Mucosa of descending colon (tissue), 3 donors: ENCODE measurements around the gene TK1. TPM values are rescaled to one million over a fixed set of nuclear protein-coding genes. Genes with fewer than 3 reads are reported as not detected.
"Not testable (repeated sequence)": the region's sequence is repeated elsewhere in the genome, so short reads cannot be mapped to it uniquely, and the experiment has no call there.

Source experiments
- ATAC-seq: fragments of 200-7000 bp; cut with Tn5 transposase; one replicate; pipeline ENCODE4 v1.9.1; 2020; ENCODE audit warnings: mild to moderate bottlenecking, moderate library complexity
- DNase-seq, 3 donors: peaks; one replicate each; pipeline ENCODE4 v3.0.0-alpha.2; 2020
- H3K36me3 ChIP-seq: fragments of 200-600 bp; one replicate; pipeline ENCODE4 v1.8.0; 2021; ENCODE audit warnings: low read depth, mild to moderate bottlenecking
- H3K4me1 ChIP-seq: fragments of 200-600 bp; one replicate; pipeline ENCODE4 v1.8.0; 2021; ENCODE audit warnings: low read depth, mild to moderate bottlenecking
- H3K4me3 ChIP-seq: fragments of 200-600 bp; one replicate; pipeline ENCODE4 v1.8.0; 2021; ENCODE audit warnings: mild to moderate bottlenecking
- H3K9me3 ChIP-seq: fragments of 200-600 bp; one replicate; pipeline ENCODE4 v1.8.0; 2021; ENCODE audit warnings: mild to moderate bottlenecking
- intact Hi-C, 2 donors: fragments of 100-400 bp; cut with DNase I in 1 of 2; cut with micrococcal nuclease in 1 of 2; formaldehyde crosslinking; loops; one replicate each; pipeline versions ENCODE4 v1.11.0 to v1.11.1; 2022; cut with DNase I, micrococcal nuclease
- long read RNA-seq, 2 donors: library from polyadenylated mRNA; unstranded; transcript quantifications; one replicate each; pipeline ENCODE4 v2.0.0, GENCODE V29; 2019 to 2021
- total RNA-seq, 3 donors: library from RNA; stranded (reverse); fragmentation: NEBNext Ultra II Directional in 2 of 3; extraction: Animal tissue kit (Norgen Biotek cat#: 25700) in 2 of 3; gene quantifications; one replicate each; pipeline versions ENCODE4 v1.2.1 to v1.2.4, GENCODE V29; 2021 to 2023
- TF ChIP-seq, protein P1 (sequence below): fragments of 200-600 bp; IDR thresholded peaks from one replicate; pipeline ENCODE4 v1.8.0; 2022; ENCODE audit warnings: antibody characterized with exemption, mild to moderate bottlenecking
- donor health status: DM: no; HTN: no; CAD: no; lungs with moderate emphysema.
- donor health status: DM: no; HTN: no; CAD: no.
- donor health status: DM: no; HTN: yes; CAD: no.

Gene TK1, protein sequence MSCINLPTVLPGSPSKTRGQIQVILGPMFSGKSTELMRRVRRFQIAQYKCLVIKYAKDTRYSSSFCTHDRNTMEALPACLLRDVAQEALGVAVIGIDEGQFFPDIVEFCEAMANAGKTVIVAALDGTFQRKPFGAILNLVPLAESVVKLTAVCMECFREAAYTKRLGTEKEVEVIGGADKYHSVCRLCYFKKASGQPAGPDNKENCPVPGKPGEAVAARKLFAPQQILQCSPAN
- 10 to 100 TPM in 2 of 3 donors, 1 to 10 TPM in 1; 8.9 to 46.5 (median 10.2) TPM for total RNA-seq
- long read RNA-seq, donor 1, transcript TK1-201 (7 exons, 1,628 nt) = major isoform, 20 of 21 reads
- long read RNA-seq, donor 1, partial matches to known transcripts = 0 of 21 reads
- long read RNA-seq, donor 1, other reads (novel, unspliced or antisense) = 0 of 21 reads
- long read RNA-seq, donor 2, transcript TK1-201 (7 exons, 1,628 nt) = major isoform, 103 of 110 reads
- long read RNA-seq, donor 2, partial matches to known transcripts = 2 of 110 reads
- long read RNA-seq, donor 2, other reads (novel, unspliced or antisense) = 3 of 110 reads

DNA sequence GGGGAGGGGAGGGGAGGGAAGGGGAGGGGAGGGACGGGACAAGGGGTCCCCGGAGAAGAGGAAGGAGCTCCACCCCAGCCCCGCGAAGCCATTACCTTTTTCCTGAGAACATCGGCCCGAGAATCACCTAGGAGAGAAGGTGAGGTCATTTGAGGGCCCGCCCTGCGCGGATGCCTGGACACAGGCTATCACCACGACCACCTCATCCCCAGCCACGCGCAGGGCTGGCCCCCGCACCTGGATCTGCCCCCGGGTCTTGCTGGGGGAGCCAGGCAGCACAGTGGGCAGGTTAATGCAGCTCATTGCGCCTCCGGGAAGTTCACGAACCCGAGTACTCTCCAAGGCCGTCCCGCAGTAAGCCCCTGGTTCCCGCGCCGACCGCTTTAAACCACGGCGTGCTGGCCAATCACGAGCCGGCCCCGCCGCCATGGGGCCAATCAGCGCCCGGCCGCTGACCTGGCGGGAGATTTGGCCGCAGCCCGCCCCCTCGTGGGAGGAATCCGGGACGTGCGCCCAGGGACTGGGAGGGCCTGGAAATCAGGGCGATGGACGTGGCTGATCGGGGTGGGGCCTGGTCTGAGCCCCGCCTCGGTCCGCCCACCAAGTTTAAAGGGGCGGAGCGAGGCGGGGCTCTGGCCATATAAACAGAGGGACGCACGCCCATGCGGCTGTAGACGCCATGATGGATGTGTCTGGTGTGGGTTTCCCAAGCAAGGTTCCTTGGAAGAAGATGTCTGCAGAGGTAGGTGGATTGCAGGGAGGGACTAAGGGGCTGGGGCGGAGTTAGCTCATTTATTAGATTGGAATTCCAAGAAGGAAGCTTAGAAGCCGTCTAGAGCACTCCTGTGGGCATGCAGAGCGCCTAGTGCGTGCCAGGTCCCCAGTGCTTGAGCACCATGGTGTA lies at the start of gene TK1, which contains the start of gene AFMID:
Gene TK1, minus strand, starts transcription at position 361 of the 904 bp plus-strand sequence. Its CDS starts 58 bp downstream, at position 303.
Gene AFMID, plus strand, starts transcription at position 671 of the 904 bp plus-strand sequence. Its CDS starts 9 bp downstream, at position 680.
- Histone ChIP-seq H3K36me3 (no peaks in the 10 kb centered on the region), H3K4me3 (peak within 1 kb of the TSS; percentile 24), H3K9me3 (no peaks in the 10 kb centered on the region), H3K4me1 (peaks cover 5% of the 10 kb centered on the region)
- intact Hi-C loops = loop anchor here in 1 of 2 donors (5.0 kb wide), 1 partner anchor 75 kb away; no protein-coding TSS in a partner anchor
- peak; percentile 92 for ATAC-seq
- TF ChIP-seq, protein P1, sequence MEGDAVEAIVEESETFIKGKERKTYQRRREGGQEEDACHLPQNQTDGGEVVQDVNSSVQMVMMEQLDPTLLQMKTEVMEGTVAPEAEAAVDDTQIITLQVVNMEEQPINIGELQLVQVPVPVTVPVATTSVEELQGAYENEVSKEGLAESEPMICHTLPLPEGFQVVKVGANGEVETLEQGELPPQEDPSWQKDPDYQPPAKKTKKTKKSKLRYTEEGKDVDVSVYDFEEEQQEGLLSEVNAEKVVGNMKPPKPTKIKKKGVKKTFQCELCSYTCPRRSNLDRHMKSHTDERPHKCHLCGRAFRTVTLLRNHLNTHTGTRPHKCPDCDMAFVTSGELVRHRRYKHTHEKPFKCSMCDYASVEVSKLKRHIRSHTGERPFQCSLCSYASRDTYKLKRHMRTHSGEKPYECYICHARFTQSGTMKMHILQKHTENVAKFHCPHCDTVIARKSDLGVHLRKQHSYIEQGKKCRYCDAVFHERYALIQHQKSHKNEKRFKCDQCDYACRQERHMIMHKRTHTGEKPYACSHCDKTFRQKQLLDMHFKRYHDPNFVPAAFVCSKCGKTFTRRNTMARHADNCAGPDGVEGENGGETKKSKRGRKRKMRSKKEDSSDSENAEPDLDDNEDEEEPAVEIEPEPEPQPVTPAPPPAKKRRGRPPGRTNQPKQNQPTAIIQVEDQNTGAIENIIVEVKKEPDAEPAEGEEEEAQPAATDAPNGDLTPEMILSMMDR = peak; percentile 75
- peak; percentile 96 to 100 (median 97) for DNase-seq

DNA sequence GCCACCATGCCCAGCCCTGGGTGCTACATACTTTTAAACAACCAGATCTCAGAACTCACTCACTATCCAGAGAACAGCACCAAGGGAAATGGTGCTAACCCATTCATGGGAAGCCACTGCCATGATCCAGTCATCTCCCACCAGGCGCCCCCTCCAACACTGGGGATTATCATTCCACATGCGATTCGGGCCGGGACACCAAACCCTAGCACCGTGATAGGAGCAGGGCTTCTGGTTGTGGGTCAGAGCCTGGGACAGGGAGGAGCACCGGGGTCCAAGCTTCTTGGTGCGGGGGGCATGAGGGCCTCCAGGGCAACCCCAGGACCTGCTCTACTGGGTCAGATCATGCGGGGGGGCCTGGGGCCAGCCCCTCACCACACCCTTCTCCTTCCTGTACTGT lies 49.0 kb upstream of the TK1 start:
- ATAC-seq (no peak), DNase-seq (no peak)
- intact Hi-C loops = no loop called here
- Histone ChIP-seq H3K4me1 (no peaks in the 10 kb centered on the region), H3K9me3 (no peaks in the 10 kb centered on the region), H3K36me3 (no peaks in the 10 kb centered on the region), H3K4me3 (no peak overlapping the region)
- TF ChIP-seq, protein P1 = no peak

DNA sequence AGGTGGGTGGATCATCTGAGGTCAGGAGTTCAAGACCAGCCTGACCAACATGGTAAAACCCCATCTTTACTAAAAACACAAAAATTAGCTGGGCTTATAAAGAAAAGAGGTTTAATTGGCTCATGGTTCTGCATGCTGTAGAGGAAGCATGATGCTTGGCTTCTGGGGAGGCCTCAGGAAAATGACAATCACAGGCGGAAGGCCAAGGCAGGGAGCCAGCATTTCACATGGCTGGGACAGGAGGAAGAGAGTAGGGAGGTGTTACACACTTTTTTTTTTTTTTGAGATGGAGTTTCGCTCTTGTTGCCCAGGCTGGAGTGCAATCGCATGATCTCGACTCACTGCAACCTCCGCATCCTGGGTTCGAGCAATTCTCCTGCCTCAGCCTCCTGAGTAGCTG lies 48.2 kb upstream of the TK1 start:
- ATAC-seq, DNase-seq, intact Hi-C loops, H3K9me3 ChIP-seq, H3K4me3 ChIP-seq, H3K36me3 ChIP-seq, H3K4me1 ChIP-seq: not testable (repeated sequence)

DNA sequence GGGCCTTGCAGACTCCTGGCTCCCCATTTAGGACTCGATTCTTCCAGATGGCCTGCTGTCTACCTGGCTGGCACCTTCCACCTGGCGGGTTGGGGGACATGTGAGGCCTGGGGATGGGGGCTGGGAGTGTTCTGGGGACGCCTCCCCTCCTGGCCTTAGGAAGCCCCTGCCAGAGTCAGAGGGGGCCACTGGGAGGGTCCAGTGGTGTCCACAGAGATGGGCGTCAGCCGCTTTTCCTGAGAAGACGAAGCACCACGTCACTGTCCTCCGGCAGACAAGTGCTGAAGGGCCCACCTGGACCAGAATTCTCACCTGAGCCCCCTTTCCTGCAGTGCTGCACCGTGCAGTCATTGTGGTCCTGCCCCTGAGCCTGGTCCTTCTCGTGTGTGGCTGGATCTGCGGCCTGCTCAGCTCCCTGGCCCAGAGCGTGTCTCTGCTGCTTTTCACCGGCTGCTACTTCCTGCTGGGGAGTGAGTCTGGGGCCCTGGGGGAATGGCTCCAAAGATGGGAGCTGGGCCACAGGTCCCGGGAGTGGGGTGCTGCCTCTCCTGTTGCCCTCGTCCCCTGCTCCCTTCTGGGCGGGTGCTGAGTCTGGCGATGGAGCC lies 47.5 kb upstream of the TK1 start:
- TF ChIP-seq, protein P1 = no peak
- Histone ChIP-seq H3K36me3 (no peaks in the 10 kb centered on the region), H3K4me1 (no peaks in the 10 kb centered on the region), H3K9me3 (no peaks in the 10 kb centered on the region), H3K4me3 (no peak overlapping the region)
- ATAC-seq = no peak
- intact Hi-C loops = no loop called here
- DNase-seq = no peak

DNA sequence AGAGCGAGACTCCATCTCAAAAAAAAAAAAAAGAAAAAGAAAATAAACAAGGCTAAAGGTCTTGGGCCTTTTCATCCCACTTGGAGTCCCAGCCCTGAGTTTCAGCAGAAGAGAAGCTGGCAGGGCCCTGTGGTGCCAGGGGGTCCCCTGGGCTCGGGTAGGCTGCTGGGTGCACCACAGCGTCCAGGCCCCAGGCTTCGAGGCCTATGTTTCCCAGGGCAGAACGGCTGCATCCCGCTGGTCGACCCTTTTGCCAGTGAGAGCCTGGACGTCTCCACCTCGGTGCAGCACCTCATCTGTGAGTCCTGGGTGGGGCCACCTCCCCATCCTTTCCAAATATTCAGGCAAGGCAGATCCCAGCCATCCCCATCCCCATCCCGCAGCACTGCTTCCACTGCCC lies 46.8 kb upstream of the TK1 start:
- TF ChIP-seq, protein P1 = no peak
- DNase-seq (no peak), ATAC-seq (no peak)
- Histone ChIP-seq H3K36me3 (no peaks in the 10 kb centered on the region), H3K4me3 (no peak overlapping the region), H3K9me3 (no peaks in the 10 kb centered on the region), H3K4me1 (no peaks in the 10 kb centered on the region)
- intact Hi-C loops = no loop called here
